ENCODE data around the gene OR51B5.

DNA sequence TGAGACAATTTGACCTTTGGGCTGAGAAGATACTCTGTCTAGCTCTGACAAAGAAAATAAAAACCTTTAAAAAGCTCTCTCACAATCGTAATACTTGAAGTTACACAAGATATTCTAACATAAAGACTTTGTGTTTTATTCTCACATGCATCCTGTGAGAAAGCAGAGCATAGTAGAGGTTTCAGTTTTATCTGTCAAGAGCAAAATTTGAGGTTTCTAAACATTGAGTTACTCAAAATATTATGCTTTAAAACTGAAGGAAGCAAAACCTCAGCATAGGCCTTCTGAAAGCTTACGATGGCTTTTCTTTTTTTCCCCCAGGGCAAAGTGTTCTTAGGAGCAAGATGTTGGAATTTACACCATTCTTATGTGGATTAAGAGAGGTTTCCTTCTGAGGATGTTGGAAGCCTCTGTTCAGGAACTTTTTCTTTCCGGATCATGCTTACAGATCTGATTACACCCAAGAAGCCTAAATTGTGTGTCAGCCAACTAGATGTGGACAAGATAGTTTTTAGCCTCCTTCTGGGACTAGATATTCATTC is 25.2 kb upstream of the OR51B5 start:
- TF ChIP-seq EZH2 (IDR thresholded peaks at IDR 0.05) (no peak), POLR2AphosphoS5 (IDR thresholded peaks at IDR 0.05; ENCODE audit: borderline replicate concordance, low read depth, low read length) (no peak), FOXP2 (optimal IDR thresholded peaks at IDR 0.05; ENCODE audit: control extremely low read depth, extremely low read length, insufficient read depth) (no peak)
